Measurements from ENCODE around the gene PRIM2. TPM values are rescaled to one million over a fixed set of nuclear protein-coding genes. Genes with fewer than 3 reads are reported as not detected.
"Not testable (repeated sequence)": the region's sequence is repeated elsewhere in the genome, so short reads cannot be mapped to it uniquely, and the experiment has no call there.

Gene PRIM2
- total RNA-seq, 4 donors from 2014 or later = 4.9 to 19.8 (median 7.0) TPM

GRCh38 chr6:57342148-57342669 is 24.8 kb downstream of the PRIM2 start:
- DNase-seq = no peak
- H3K27ac ChIP-seq = no peak overlapping the region
- TF ChIP-seq POLR2A (IDR thresholded peaks at IDR 0.05) (no peak), CTCF (IDR thresholded peaks at IDR 0.05) (no peak)
- H3K4me3 ChIP-seq = no peak overlapping the region
- no peaks in the 10 kb centered on the region for H3K36me3 ChIP-seq
- no peaks in the 10 kb centered on the region for H3K9me3 ChIP-seq
- H3K4me1 ChIP-seq = no peaks in the 10 kb centered on the region
- no peaks in the 10 kb centered on the region for H3K27me3 ChIP-seq

GRCh38 chr6:57343342-57343741 is 25.9 kb downstream of the PRIM2 start:
- not testable (repeated sequence) for H3K9me3 ChIP-seq, H3K27me3 ChIP-seq, DNase-seq, H3K4me1 ChIP-seq, H3K27ac ChIP-seq, H3K36me3 ChIP-seq, H3K4me3 ChIP-seq

GRCh38 chr6:57346715-57347114 is 29.3 kb downstream of the PRIM2 start:
- not testable (repeated sequence) for DNase-seq, H3K36me3 ChIP-seq, H3K4me3 ChIP-seq, H3K4me1 ChIP-seq, H3K27me3 ChIP-seq, H3K27ac ChIP-seq, H3K9me3 ChIP-seq

GRCh38 chr6:57347597-57347996 is 30.2 kb downstream of the PRIM2 start:
- H3K27ac ChIP-seq, H3K4me3 ChIP-seq, DNase-seq, H3K4me1 ChIP-seq, H3K36me3 ChIP-seq, H3K27me3 ChIP-seq, H3K9me3 ChIP-seq: not testable (repeated sequence)

- H3K27me3 ChIP-seq, H3K36me3 ChIP-seq, H3K4me3 ChIP-seq, H3K9me3 ChIP-seq, DNase-seq, H3K27ac ChIP-seq, H3K4me1 ChIP-seq: not testable (repeated sequence)
These were observed 33.0 kb downstream of the PRIM2 start for GRCh38 chr6:57350443-57350842.

- DNase-seq = not testable (repeated sequence)
These were observed 35.2 kb downstream of the PRIM2 start for GRCh38 chr6:57352596-57352995.

GRCh38 chr6:57358319-57358718 is 40.9 kb downstream of the PRIM2 start:
- H3K27ac ChIP-seq, DNase-seq, H3K27me3 ChIP-seq, H3K36me3 ChIP-seq, H3K9me3 ChIP-seq, H3K4me1 ChIP-seq, H3K4me3 ChIP-seq: not testable (repeated sequence)

More at GRCh38 chr6:57352596-57352995, 35.2 kb downstream of the PRIM2 start:
- not testable (repeated sequence) for H3K4me3 ChIP-seq, H3K27me3 ChIP-seq, H3K9me3 ChIP-seq, H3K27ac ChIP-seq, H3K36me3 ChIP-seq, H3K4me1 ChIP-seq

- not testable (repeated sequence) for H3K36me3 ChIP-seq, H3K27me3 ChIP-seq, H3K9me3 ChIP-seq, H3K27ac ChIP-seq, H3K4me1 ChIP-seq, DNase-seq, H3K4me3 ChIP-seq
These were observed 42.3 kb downstream of the PRIM2 start for GRCh38 chr6:57359766-57360165.

GRCh38 chr6:57362340-57362739 is 44.9 kb downstream of the PRIM2 start:
- H3K4me3 ChIP-seq, H3K27ac ChIP-seq, DNase-seq, H3K36me3 ChIP-seq, H3K4me1 ChIP-seq, H3K27me3 ChIP-seq, H3K9me3 ChIP-seq: not testable (repeated sequence)

- H3K27ac ChIP-seq, H3K4me1 ChIP-seq, DNase-seq, H3K9me3 ChIP-seq, H3K27me3 ChIP-seq, H3K36me3 ChIP-seq, H3K4me3 ChIP-seq: not testable (repeated sequence)
These were observed 47.7 kb downstream of the PRIM2 start for GRCh38 chr6:57365076-57365583.

GRCh38 chr6:57368965-57369731 is 51.7 kb downstream of the PRIM2 start:
- H3K4me3 ChIP-seq = not testable (repeated sequence)

GRCh38 chr6:57371779-57372178 is 54.3 kb downstream of the PRIM2 start:
- not testable (repeated sequence) for H3K4me1 ChIP-seq, H3K9me3 ChIP-seq, H3K27me3 ChIP-seq, DNase-seq, H3K36me3 ChIP-seq, H3K4me3 ChIP-seq, H3K27ac ChIP-seq

More at GRCh38 chr6:57368965-57369731, 51.7 kb downstream of the PRIM2 start:
- not testable (repeated sequence) for H3K27ac ChIP-seq, H3K27me3 ChIP-seq, H3K4me1 ChIP-seq, DNase-seq, H3K9me3 ChIP-seq, H3K36me3 ChIP-seq

GRCh38 chr6:57374764-57375163 is 57.3 kb downstream of the PRIM2 start:
- not testable (repeated sequence) for DNase-seq

GRCh38 chr6:57376083-57376482 is 58.7 kb downstream of the PRIM2 start:
- H3K36me3 ChIP-seq, H3K27me3 ChIP-seq, H3K9me3 ChIP-seq, H3K4me3 ChIP-seq, DNase-seq, H3K27ac ChIP-seq, H3K4me1 ChIP-seq: not testable (repeated sequence)

More at GRCh38 chr6:57374764-57375163, 57.3 kb downstream of the PRIM2 start:
- H3K9me3 ChIP-seq, H3K4me1 ChIP-seq, H3K27ac ChIP-seq, H3K36me3 ChIP-seq, H3K27me3 ChIP-seq, H3K4me3 ChIP-seq: not testable (repeated sequence)

Data from Peyer's patch (tissue), 4 donors.